Activated CD4-positive, alpha-beta T cell treated with anti-CD3 and anti-CD28 coated beads, Interleukin-2, amount 10 ng/mL, durations not matched to agents 7 days and 5 days (primary cell): Measurements from ENCODE around the gene RNF32. TPM values are rescaled to one million over a fixed set of nuclear protein-coding genes. Genes with fewer than 3 reads are reported as not detected.
A peak's percentile ranks its signal among the peaks of the same experiment; 100 is the strongest.
"Not testable (repeated sequence)": the region's sequence is repeated elsewhere in the genome, so short reads cannot be mapped to it uniquely, and the experiment has no call there.

ENCODE experiments used
- CTCF ChIA-PET: fragments of 350-600 bp; sonication (Branson Sonifier 250); formaldehyde crosslinking; loops from one replicate; lab custom pipeline; 2021; ENCODE audit warnings: antibody characterized with exemption; lab: Charles Lee
- POLR2A ChIA-PET: fragments of 350-600 bp; sonication (Branson Sonifier 250); formaldehyde crosslinking; loops from one replicate; lab custom pipeline; 2021; ENCODE audit warnings: antibody characterized with exemption; lab: Charles Lee
- DNase-seq: peaks from one replicate; pipeline ENCODE4 v3.0.0-alpha.2; 2020
- H3K27ac Mint-ChIP-seq: one replicate; pipeline ENCODE4 v1.8.0; 2021; ENCODE audit warnings: mild to moderate bottlenecking, moderate library complexity, mixed read lengths
- H3K27me3 Mint-ChIP-seq: one replicate; pipeline ENCODE4 v1.8.0; 2021; ENCODE audit warnings: mixed read lengths
- H3K36me3 Mint-ChIP-seq: one replicate; pipeline ENCODE4 v1.8.0; 2021; ENCODE audit warnings: low read depth, mixed read lengths
- H3K4me1 Mint-ChIP-seq: one replicate; pipeline ENCODE4 v1.8.0; 2021; ENCODE audit warnings: mixed read lengths
- H3K4me3 Mint-ChIP-seq: one replicate; pipeline ENCODE4 v1.8.0; 2021; ENCODE audit warnings: mild to moderate bottlenecking, moderate library complexity, mixed read lengths
- H3K9me3 Mint-ChIP-seq: one replicate; pipeline ENCODE4 v1.8.0; 2021; ENCODE audit warnings: mixed read lengths
- total RNA-seq, 2 experiments: library from RNA; stranded (reverse); gene quantifications; one replicate each; pipeline ENCODE4 v1.2.3, GENCODE V29; 2021

Gene RNF32
- total RNA-seq, 2 experiments from 2014 or later = 2.2 TPM

DNA sequence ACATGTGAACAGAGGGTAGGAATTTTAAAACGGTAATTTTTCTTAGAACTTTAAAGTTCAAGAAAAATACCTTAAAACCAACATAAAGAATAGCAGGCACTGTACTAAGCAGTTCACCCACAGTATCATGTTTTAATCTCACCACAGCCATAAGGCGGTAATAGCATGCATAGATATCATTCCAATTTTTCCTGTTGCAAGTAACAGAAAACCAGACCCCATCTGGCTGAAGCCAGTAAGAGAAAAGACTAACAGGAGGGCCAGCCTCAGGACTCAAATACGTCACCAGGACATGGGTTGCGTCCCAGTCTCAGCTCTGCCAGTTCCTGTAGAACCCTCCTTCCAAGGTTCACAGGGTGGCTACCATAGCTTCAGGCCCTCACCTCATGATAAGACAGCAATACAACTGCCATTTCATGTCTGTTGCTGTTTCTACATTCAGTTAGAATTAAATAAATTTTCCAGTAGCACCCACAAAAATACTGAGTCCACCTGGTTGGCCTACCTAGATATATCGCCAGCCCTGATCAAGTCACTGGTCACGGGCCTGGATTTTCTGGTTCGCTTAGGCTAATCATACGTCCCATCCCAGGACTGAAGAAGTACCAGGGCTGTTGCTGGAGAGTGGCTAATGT lies 2.0 kb upstream of the RNF32 start:
- Mint-ChIP-seq H3K4me3 (no peak overlapping the region), H3K9me3 (peaks cover 5% of the 10 kb centered on the region), H3K4me1 (peaks cover 26% of the 10 kb centered on the region), H3K36me3 (peaks cover 6% of the 10 kb centered on the region), H3K27me3 (peaks cover 27% of the 10 kb centered on the region), H3K27ac (no peak overlapping the region)
- CTCF ChIA-PET = interaction anchor here (0.6 to 1.3 kb wide), 2 partner anchors 26 to 658 kb away, joined by 3 read pairs; no protein-coding TSS in a partner anchor
- DNase-seq = no peak
- POLR2A ChIA-PET = no interaction called here

DNA sequence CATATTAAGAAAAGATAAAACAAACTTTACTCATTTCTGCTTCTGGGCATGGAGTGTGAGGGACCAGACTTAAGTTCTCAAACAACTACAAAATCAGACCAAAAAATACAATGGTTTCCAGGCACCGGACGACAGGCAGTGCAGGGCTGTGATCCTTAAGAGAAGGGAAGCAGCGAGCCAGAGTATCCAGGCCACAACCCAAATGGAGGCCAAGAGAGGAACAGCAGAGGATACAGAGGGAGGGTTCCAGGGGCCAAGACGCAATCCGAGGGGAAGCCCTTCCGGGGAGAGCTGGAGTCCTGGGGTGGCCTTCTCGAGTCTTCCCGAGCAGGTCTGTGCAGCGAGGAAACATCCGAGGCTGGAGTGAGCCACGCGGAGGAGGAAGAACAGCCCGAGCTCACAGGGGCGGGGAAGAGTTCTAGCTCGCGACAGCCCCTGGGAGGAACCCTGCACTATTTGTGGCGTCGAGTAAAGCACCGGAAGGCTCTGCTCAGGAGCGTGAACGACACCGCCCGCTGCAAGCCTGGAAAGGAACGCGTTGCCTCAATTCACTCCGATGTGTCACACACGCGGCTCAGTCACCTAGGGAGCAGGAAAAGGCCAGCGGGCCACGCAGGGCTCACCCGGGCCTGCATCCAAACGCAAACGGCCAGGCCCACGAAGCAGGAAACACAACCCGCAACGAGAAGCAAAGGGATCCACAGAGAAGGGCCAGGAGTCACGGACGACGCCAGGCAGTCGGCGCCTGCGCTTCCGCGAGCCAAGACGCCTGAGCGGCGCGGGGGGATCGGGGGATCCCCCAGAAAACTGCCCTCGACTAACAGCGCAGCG lies 933 bp upstream of the RNF32 start:
- Mint-ChIP-seq H3K4me1 (peaks cover 26% of the 10 kb centered on the region), H3K36me3 (peaks cover 6% of the 10 kb centered on the region), H3K4me3 (peak overlapping the region; percentile 69), H3K27ac (peak overlapping the region; percentile 90), H3K9me3 (peaks cover 5% of the 10 kb centered on the region), H3K27me3 (peaks cover 19% of the 10 kb centered on the region)
- CTCF ChIA-PET = interaction anchor here (0.6 kb wide), 1 partner anchor 657 kb away, joined by 3 read pairs; no protein-coding TSS in a partner anchor
- POLR2A ChIA-PET = no interaction called here
- DNase-seq = no peak

DNA sequence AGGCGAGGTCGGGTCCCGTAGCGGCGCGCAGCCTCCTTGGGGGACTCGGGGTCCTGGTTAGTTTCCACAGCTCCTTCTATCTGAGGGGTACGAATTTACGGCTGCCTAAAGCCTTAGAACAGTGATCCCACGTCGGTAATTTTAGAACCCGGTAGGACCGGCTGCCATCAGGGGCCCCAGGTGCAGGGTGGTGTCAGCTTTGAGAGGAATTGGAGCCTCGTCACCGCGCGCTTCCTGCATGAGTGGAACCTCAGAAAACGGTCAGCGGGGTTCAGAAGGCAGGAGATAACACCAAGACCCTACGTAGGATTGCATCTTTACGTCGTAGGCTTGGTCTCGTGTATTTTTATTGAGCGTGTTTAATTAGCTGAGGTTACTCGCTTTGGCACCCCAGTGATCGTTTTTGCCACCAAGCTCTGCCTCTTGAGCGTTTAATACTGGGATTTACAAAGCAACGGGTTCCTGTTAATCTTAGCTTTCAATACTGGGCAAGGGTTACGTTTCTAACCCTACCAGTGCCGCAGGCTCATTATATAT lies 443 bp downstream of the RNF32 start:
- peak; percentile 69 for DNase-seq
- Mint-ChIP-seq H3K27ac (peak overlapping the region; percentile 95), H3K36me3 (peaks cover 6% of the 10 kb centered on the region), H3K4me3 (peak overlapping the region; percentile 84), H3K4me1 (peaks cover 26% of the 10 kb centered on the region), H3K9me3 (peaks cover 5% of the 10 kb centered on the region), H3K27me3 (peaks cover 26% of the 10 kb centered on the region)
- POLR2A ChIA-PET = interaction anchor here (0.6 to 0.9 kb wide), 2 partner anchors 11 to 140 kb away, joined by 3 read pairs; no protein-coding TSS in a partner anchor
- CTCF ChIA-PET = interaction anchor here (0.7 to 1.6 kb wide), 3 partner anchors 8 to 34 kb away, joined by 3 to 6 read pairs (median 3); no protein-coding TSS in a partner anchor

DNA sequence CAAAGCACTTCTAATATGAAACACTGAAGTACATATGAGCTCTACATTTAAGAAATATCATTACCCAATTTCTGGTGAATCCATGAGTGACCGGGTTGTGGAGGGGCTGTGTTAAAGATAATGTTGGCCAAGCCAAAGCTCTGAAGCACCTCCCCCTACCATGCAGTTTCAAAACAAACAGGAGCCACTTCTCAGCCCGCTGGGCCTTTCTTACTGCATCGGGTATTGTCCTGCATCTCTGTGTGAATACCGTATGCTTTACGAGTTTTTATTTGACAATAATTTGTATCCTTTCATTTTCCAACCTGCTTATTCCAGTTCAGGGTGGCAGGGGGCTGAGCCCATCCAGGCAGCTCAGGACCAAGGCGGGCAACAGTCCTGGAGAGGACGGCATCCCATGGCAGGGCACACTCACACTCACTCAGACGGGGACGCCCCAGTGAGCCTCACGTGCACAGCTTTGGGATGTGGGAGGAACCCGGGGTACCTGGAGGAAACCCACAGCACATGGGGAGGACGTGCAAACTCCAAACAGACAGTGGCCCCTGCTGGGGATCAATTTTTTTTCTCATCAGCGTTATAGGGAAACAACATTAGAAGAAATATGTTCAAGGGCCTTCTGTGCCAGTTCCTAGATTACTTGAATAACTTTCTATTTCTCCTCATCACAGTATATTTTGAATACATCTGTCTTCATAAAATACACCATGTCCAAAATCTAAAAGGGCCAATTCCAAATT lies 1.9 kb downstream of the RNF32 start:
- Mint-ChIP-seq H3K27ac (no peak overlapping the region), H3K27me3 (peaks cover 36% of the 10 kb centered on the region), H3K4me1 (peaks cover 26% of the 10 kb centered on the region), H3K4me3 (peak overlapping the region; percentile 25), H3K9me3 (peaks cover 5% of the 10 kb centered on the region), H3K36me3 (peaks cover 6% of the 10 kb centered on the region)
- CTCF ChIA-PET = interaction anchor here (1.4 to 1.6 kb wide), 2 partner anchors 9 kb away, joined by 3 to 6 read pairs; no protein-coding TSS in a partner anchor
- POLR2A ChIA-PET = no interaction called here
- DNase-seq = no peak

DNA sequence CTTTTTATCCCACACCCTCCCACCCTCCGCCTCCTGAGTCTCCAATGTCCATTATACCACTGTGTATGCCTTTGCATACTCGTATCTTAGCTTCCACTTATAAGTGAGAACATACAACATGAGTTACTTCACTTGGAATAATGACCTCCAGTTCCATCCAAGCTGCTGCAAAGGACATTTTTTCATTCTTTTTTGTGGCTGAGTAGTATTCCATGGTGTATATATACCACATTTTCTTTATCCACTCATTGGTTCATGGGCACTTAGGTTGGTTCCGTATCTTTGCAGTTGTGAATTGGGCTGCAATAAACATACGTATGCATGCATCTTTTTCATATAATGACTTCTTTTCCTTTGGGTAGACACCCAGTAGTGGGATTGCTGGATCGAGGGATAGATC lies 6.8 kb downstream of the RNF32 start:
- H3K9me3 Mint-ChIP-seq, H3K36me3 Mint-ChIP-seq, H3K4me3 Mint-ChIP-seq, DNase-seq, H3K4me1 Mint-ChIP-seq, CTCF ChIA-PET, POLR2A ChIA-PET, H3K27ac Mint-ChIP-seq: not testable (repeated sequence)
- H3K27me3 Mint-ChIP-seq = peaks cover 55% of the 10 kb centered on the region

DNA sequence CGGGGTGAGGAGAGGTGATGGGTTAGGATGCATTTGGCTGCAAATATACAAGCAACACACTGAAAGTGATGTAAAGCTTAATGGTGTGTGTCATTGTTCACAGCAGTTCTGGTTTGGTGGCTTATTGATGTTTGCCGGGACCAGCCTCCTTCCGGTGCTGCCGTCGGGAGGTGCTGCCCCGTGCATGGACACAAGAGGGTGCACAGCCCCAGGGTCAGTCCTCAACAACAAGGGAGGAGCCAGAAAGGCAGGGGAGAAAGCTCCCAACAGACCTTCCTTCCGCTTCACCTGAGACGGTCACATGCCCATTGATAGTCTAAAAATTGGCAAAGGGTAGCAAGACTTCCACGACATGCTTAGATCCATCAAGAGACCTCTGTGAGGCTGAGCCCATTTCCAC lies 9.5 kb downstream of the RNF32 start:
- Mint-ChIP-seq H3K4me3 (no peak overlapping the region), H3K4me1 (no peaks in the 10 kb centered on the region), H3K9me3 (no peaks in the 10 kb centered on the region), H3K27me3 (peaks cover 46% of the 10 kb centered on the region), H3K27ac (no peak overlapping the region), H3K36me3 (no peaks in the 10 kb centered on the region)
- ChIA-PET CTCF (no interaction called here), POLR2A (no interaction called here)
- peak; percentile 16 for DNase-seq

DNA sequence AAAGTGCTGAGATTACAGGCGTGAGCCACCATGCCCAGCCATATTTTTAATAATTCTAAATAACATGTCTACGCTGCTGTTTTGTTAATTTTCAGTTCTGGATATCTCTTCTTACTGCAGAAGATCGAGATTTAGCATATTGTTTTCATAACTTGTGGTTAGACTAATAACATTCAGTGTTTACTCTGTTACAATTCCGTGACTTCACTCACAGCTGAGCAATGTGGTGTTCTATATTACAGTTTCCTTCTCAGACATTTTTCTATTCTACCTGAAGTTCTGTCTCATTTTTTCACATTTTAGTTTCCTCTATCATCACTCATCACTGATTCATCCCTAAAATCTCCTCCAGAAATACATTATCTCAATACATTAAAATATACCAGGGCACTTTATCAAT lies 10.9 kb downstream of the RNF32 start:
- no peak overlapping the region for H3K27ac Mint-ChIP-seq
- ChIA-PET POLR2A (no interaction called here), CTCF (interaction anchor here (1.7 kb wide), 1 partner anchor 10 kb away, joined by 6 read pairs; no protein-coding TSS in a partner anchor)
- DNase-seq = no peak
- H3K36me3 Mint-ChIP-seq = no peaks in the 10 kb centered on the region
- H3K27me3 Mint-ChIP-seq = peaks cover 35% of the 10 kb centered on the region
- H3K4me1 Mint-ChIP-seq = no peaks in the 10 kb centered on the region
- H3K9me3 Mint-ChIP-seq = no peaks in the 10 kb centered on the region
- no peak overlapping the region for H3K4me3 Mint-ChIP-seq

DNA sequence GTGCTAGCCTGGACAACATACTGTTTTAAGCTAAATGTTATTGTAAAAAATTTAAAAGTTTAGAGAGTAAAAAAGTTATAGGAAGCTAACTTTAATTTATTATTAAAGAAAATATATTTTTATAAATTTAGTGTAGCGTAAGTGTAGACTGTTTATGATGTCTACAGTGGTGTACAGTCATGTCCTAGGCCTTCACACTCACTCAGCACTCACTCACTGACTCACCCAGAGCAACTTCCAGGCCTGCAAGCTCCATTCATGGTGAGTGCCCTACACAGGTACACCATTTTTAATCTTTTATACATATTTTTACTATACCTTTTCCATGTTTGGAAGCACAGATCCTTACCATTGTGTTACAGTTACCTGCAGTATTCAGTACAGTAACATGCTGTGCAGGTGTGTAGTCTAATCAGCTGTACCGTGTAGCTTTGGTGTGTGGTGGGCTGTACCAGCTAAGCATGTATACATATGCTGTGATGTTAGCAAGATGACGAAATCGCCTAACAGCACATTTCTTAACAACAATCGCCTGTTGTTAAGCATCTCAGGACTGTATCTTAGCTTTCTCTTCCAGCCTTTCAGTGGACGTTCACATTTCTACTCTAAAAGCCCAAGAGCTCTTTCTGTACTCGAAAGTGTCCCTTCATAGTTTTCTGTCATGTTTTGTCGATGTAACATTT lies 12.5 kb downstream of the RNF32 start:
- Mint-ChIP-seq H3K4me1 (no peaks in the 10 kb centered on the region), H3K9me3 (no peaks in the 10 kb centered on the region), H3K36me3 (no peaks in the 10 kb centered on the region), H3K4me3 (no peak overlapping the region), H3K27me3 (peaks cover 24% of the 10 kb centered on the region), H3K27ac (no peak overlapping the region)
- ChIA-PET CTCF (interaction anchor here (1.0 kb wide), 1 partner anchor 29 kb away, joined by 3 read pairs; no protein-coding TSS in a partner anchor), POLR2A (no interaction called here)
- DNase-seq = no peak

DNA sequence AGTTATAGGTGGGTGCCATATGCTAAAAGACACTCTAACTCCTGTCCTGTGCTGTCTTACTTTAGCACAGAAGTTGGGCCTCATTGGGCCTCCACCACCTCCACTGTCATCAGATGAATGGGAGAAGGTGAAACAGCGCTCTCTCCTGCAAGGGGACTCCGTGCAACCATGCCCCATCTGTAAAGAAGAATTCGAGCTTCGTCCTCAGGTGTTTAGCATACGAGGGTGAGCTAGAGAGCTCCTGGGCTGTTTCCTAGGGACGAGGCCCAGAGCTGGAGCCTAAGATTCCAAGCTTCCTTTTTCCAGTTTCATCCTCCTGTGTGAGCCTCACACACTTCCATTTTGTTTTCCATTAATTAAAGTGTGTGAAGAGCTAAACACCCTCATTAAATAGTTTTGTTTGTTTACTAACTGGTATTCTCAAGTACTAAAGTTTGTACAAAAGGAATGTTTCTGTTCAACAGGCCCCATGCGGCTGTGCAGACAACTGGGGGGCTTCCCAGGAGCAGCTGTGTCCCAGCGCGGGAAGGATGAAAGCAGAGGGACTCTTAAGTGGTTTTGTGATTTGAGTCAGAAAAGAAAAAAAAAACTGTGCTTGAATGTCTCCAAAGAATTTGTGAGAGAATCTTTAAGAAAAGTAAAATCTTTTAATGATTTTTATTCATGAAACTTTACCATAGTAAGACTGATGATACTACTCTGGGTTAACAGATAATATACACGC lies 14.1 kb downstream of the RNF32 start:
- Mint-ChIP-seq H3K36me3 (no peaks in the 10 kb centered on the region), H3K4me3 (no peak overlapping the region), H3K4me1 (no peaks in the 10 kb centered on the region), H3K27me3 (peaks cover 17% of the 10 kb centered on the region), H3K27ac (no peak overlapping the region), H3K9me3 (no peaks in the 10 kb centered on the region)
- ChIA-PET POLR2A (no interaction called here), CTCF (no interaction called here)
- no peak for DNase-seq

DNA sequence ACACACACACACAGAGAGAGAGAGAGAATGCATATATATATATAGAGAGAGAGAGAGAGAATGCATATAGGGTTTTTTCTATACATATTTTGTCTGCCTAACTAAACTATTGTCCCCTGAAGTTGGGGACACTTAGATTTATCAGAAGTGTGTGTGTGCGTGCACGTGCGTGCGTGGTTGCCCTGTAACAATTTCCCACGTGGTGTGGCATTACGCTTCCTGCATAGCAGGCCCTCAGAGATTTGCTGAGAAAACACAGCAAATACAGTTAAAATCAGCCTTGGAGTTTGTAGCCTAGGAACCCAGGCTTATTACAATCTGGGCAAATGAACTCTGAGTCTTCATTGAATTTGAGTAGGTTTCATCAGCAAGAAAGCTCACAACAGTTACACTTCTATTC lies 14.7 kb downstream of the RNF32 start:
- POLR2A ChIA-PET = interaction anchor here (0.8 kb wide), 1 partner anchor 113 kb away, joined by 3 read pairs; no protein-coding TSS in a partner anchor
- no peak for DNase-seq
- Mint-ChIP-seq H3K4me3 (no peak overlapping the region), H3K9me3 (no peaks in the 10 kb centered on the region), H3K27ac (no peak overlapping the region), H3K4me1 (no peaks in the 10 kb centered on the region), H3K27me3 (peaks cover 17% of the 10 kb centered on the region), H3K36me3 (no peaks in the 10 kb centered on the region)
- CTCF ChIA-PET = no interaction called here

DNA sequence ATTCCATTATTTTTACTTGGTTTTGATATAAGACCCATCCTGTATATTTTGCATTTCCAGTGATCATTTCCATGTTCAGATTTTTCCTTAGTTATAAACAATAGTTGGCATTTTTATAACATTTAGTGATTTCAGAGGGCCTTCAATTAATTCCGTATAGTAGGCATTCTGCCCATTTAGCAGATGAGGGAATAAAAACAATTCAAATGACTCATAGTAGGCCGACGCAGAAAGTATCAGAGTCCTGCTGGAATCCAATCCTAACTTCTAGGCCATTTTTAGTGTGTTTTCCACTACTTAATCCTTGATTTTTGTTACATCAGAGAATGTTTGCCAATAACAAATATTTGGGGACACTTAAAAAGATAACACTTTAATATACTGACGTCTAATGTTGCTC lies 15.4 kb downstream of the RNF32 start:
- no peak for DNase-seq
- POLR2A ChIA-PET = interaction anchor here (0.8 kb wide), 1 partner anchor 112 kb away, joined by 3 read pairs; no protein-coding TSS in a partner anchor
- H3K9me3 Mint-ChIP-seq = no peaks in the 10 kb centered on the region
- H3K27ac Mint-ChIP-seq = no peak overlapping the region
- H3K4me1 Mint-ChIP-seq = no peaks in the 10 kb centered on the region
- CTCF ChIA-PET = no interaction called here
- no peak overlapping the region for H3K4me3 Mint-ChIP-seq
- H3K36me3 Mint-ChIP-seq = no peaks in the 10 kb centered on the region
- H3K27me3 Mint-ChIP-seq = peaks cover 13% of the 10 kb centered on the region
